ENCODE measurements around the gene SKOR2. TPM values are rescaled to one million over a fixed set of nuclear protein-coding genes. Genes with fewer than 3 reads are reported as not detected.
A peak's percentile ranks its signal among the peaks of the same experiment; 100 is the strongest.

The SKOR2 gene
- total and polyA plus RNA-seq, 9 of the 15 experiments (the other 6 are each of a cell fraction or from before 2014, with no cell fraction given): not detected

- Histone ChIP-seq H3K9ac (ENCODE audit: insufficient read depth in 1 of 2, low read depth in 2 of 2, low read length in 2 of 2) (no peak overlapping the region), H3K79me2 (ENCODE audit: control insufficient read depth, insufficient read depth, low read length) (no peaks in the 10 kb centered on the region), H3K4me2 (ENCODE audit: insufficient read depth, low read length) (no peak overlapping the region; the same call in 1 of the 2 replicates), H2AFZ (ENCODE audit: low read depth, low read length) (no peak overlapping the region; the same call in 1 of the 2 replicates), H3K27ac (ENCODE audit: extremely low read depth, low read depth, low read length) (no peak overlapping the region), H3K4me1 (replicated peaks in 1 of 2; ENCODE audit: control insufficient read depth in 2 of 2, insufficient read depth in 2 of 2, low read length in 2 of 2) (peaks cover 0 to 12% of the 10 kb centered on the region in 2 experiments; a peak in 2 of 5 replicates), H3K4me3 (no peak overlapping the region), H3K9me1 (ENCODE audit: control insufficient read depth, insufficient read depth, low read length) (no peaks in the 10 kb centered on the region), H3K9me3 (replicated peaks; ENCODE audit: control insufficient read depth, insufficient read depth, low read depth, low read length) (peaks cover 10% of the 10 kb centered on the region), H4K20me1 (replicated peaks; ENCODE audit: control insufficient read depth, insufficient read depth, low read length) (no peaks in the 10 kb centered on the region), H3K27me3 (ENCODE audit: control insufficient read depth in 2 of 2, insufficient read depth in 2 of 2, low read length in 2 of 2) (no peaks in the 10 kb centered on the region), H3K36me3 (ENCODE audit: control insufficient read depth, insufficient read depth, low read length) (no peaks in the 10 kb centered on the region)
- no TSS peak for BruUV-seq (replicated peaks)
- 28% methylated on average over 7 of the region's 7 CpGs for WGBS (ENCODE audit: insufficient coverage, low coverage, missing lambda C conversion rate)
- CTCF ChIA-PET (ENCODE audit: low intra/inter-chr PET ratio): no interaction called here
- intact Hi-C loops (cut with micrococcal nuclease): no loop called here
- DNase-seq (ENCODE audit: extremely low read depth in 1 of 4, low spot score in 3 of 4) (no peak), FAIRE-seq (no peak), ATAC-seq (no peak)
- TF ChIP-seq ZNF407 (IDR thresholded peaks at IDR 0.05; ENCODE audit: low read depth) (peak; percentile 71), MAFG (tag; conservative IDR thresholded peaks at IDR 0.05) (no peak)
- in situ Hi-C loops (cut with MboI): no loop called here
- POLR2A ChIA-PET: interaction anchor here (0.6 kb wide), 1 partner anchor 33 kb away, joined by 3 read pairs; no protein-coding TSS in a partner anchor
Measured at GRCh38 chr18:47187721-47188120, 63.7 kb downstream of the SKOR2 start.
